Stimulated activated CD4-positive, alpha-beta T cell treated with anti-CD3 and anti-CD28 coated beads, Interleukin-2, amount 100 ng/mL, for 4 hours (primary cell): Measurements from ENCODE around the gene IFI6.
A peak's percentile ranks its signal among the peaks of the same experiment; 100 is the strongest.
"Not testable (repeated sequence)": the region's sequence is repeated elsewhere in the genome, so short reads cannot be mapped to it uniquely, and the experiment has no call there.

Source experiments
- DNase-seq: peaks from one replicate; pipeline ENCODE4 v3.0.0-alpha.2; 2020; ENCODE audit warnings: low read depth

IFI6 gene

DNA sequence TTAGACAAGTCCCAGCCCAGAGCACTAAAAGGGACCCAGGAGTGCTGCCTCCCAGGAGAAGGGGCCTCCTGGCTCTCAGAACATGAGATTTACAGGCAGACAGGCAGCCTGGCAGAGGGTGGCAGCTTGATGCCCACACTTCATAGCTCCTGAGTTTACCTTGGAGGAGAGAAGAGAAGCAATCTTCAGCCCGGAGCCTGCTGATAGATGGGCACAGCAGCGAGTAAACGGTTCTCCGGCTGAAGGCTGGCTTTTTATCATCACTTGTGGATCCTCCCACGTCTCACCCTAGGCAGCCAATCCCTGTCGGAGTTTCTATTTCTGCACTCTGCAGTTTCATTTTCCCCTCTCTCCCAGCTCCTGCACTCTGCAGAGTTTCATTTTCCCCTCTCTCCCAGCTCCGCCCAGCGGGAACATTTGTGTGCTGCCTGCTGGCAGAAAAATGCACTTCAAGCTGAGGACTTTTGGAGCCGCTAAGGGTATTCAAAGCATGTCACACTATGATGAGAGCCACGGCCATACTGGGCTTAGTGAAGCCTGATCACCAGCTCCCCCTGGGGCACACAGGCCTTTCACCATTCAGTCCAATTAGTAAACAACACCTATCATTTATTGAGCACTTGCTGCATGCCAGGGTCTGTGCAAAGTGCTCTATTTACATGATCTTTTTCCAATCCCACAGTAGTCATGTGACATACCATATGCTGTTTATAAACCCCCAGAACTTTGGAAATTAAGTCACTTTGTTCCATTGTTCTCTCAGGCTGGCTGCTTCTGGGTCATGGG, at the start of gene IFI6:
Gene IFI6, minus strand, starts transcription at position 229 of the 786 bp plus-strand sequence. CDS start 2,878 bp downstream, outside the sequence.
- DNase-seq = peak; percentile 79

GRCh38 chr1:27719286-27720251, 47.6 kb upstream of the IFI6 start:
- DNase-seq = no peak

- DNase-seq = no peak
These were observed 44.4 kb upstream of the IFI6 start for GRCh38 chr1:27716262-27716895.

GRCh38 chr1:27713869-27714513, 42.0 kb upstream of the IFI6 start:
- DNase-seq = no peak

DNA sequence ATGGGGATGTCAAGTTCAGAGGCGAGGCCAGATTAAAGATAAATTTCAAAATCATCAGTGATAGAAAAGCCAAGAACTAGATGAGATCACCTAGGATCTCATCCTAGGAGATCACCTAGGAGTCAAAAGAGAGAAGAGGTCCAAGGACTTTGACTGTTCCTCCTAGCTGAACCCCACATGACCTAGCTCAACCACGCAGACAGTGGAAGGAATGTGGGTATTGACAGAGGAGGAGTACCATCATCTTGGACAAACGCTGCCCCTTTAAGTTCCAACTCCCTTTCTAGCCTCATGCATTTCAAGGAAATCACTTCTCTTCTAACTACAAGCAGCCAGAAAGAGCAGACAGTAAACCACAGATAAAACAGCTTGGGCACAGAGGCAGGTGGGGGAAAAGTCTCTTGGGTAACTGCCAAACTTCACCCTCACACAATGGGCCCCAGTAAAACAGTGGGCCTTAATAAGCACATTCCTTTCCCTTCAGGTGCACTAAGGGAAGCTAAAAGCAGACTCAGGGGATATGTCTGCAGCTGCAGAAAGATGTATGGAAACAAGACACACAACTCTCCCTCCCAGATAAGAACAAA, 41.2 kb upstream of the IFI6 start:
- no peak for DNase-seq

- no peak for DNase-seq
These were observed 38.6 kb upstream of the IFI6 start for GRCh38 chr1:27710574-27710973.

DNA sequence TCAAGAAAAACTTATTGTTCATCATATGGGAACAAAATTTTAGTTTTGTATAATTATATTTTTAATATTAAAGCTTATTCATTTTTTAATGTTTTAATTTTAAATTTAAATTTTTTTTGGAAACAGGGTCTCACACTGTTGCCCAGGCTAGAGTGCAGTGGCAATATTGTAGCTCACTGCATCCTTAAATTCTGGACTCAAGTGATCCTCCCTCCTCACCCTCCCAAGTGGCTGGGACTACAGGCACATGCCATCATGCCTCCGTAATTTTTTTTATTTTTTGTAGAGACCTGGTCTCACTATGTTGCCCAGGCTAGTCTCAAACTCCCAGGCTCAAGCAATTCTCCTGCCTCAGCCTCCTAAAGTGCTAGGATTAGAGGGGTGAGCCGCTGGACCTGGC, 33.6 kb upstream of the IFI6 start:
- DNase-seq = no peak

- no peak for DNase-seq
These were observed 33.0 kb upstream of the IFI6 start for GRCh38 chr1:27704958-27705357.

DNA sequence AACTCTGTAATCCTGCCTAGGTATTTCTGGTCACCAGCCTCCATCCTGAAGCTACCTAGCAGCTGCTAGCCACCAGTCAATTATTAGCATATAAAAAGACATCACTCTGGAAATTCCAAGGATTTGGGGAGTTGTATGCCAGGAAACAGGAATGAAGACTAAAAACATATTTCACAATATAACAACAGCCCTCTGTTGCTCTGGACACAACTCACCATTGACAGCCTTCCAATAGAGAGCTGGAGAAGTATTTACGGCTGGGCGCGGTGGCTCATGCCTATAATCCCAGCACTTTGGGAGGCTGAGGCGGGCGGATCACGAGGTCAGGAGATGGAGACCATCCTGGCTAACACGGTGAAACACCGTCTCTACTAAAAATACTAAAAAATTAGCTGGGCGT, 24.8 kb upstream of the IFI6 start:
- DNase-seq = not testable (repeated sequence)

- DNase-seq = no peak
These were observed 18.2 kb upstream of the IFI6 start for GRCh38 chr1:27690183-27690582.

DNA sequence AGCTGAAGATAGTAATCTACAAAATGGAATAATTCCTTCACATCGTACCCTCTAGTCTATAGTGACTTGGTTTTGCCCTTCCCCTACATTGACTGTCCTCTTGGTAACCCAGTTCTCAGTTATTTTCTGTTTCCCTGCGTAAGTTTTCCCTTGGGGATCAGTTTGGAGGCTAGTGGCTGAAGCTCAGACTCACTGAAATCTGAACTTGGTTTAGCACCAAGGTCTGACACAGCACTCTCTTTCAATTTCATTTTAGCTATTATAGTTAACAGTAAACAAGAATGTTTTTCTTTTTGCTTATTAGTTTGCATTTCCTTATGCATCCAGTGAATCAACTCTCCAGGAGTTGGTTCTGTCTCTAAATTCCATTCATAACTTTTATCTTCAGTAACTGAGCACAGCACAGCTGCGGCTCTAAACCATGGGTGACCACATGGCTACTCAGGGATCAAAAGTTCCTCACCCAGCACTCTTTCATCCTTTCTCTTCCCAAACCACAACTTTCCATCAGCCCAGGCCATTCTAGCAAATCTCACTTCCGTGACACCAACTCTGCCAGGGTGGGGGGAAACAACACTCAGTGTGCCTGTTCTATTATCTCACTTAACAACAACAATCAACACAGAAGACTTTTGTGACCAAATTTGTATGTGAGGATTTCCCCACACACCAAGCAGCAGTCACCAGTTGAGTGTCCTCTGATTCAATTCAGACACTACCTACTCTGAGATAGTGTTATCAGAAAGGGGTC, 17.6 kb upstream of the IFI6 start:
- DNase-seq = no peak

- no peak for DNase-seq
These were observed 15.9 kb upstream of the IFI6 start for GRCh38 chr1:27687906-27688305.

- no peak for DNase-seq
These were observed 14.4 kb upstream of the IFI6 start for GRCh38 chr1:27686223-27686990.

DNA sequence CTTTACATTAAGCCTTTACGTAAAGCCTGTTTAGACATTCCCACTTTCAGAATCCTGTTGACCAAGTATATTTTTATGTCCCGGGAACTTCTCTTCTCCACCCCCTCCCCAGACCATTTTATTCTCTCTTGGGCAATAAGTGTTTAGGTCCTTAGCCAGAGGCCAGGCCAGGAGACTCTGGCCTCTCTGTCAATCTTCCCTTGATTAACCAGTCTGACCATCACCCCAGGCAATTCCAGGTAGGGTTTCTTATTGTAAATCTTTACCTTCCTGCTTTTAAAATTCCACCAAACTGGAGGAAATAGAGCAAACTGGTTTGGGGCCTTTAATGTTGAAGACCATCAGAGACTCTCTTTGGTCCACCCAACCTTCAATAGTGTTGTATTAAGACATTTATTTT, 12.2 kb upstream of the IFI6 start:
- DNase-seq = no peak

DNA sequence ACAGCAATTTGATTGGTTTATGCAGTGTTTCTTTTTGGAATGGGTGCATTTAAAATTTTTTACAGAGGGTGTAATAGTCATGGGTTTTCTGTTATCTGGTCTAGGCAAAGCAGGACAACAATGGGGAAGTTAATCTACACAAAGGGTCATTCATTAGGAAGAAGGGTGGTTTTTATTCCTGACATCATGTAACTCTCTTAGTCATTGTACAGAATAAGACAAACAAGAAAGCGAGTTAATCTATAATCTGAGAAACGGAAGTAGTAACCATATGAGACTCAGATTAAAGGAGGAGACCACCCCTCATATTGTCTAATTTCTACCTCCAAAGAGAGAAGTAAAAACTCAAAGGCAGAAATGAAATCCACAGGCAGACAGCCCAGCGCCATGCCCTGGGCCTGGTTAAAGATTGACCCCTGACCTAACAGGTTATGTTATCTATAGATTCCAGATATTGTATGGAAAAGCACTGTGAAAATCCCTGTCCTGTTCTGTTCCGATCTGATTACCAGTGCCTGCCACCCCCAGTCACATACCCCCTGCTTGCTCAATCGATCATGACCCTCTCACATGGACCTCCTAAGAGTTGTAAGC, 10.5 kb upstream of the IFI6 start:
- no peak for DNase-seq

GRCh38 chr1:27681580-27681979, 9.6 kb upstream of the IFI6 start:
- DNase-seq = not testable (repeated sequence)

GRCh38 chr1:27680225-27680791, 8.3 kb upstream of the IFI6 start:
- not testable (repeated sequence) for DNase-seq

DNA sequence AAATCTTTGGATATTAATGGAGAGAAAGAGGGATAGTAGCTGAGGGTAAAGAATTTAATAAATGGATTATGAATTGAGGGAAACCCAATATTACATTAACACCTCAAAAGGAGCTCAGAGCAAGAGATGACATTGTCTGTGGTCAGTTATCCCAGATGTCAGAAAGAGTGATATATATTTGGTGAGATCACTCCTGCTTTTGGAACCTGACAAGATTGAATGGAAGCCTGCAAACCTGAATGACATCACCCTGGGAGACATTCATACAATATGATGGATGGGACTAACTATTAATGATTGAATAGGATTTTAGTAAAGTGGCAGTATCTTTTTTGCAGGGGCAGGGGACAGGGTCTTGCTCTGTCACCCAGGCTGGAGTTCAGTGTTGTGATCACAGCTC, 6.8 kb upstream of the IFI6 start:
- DNase-seq = no peak

DNA sequence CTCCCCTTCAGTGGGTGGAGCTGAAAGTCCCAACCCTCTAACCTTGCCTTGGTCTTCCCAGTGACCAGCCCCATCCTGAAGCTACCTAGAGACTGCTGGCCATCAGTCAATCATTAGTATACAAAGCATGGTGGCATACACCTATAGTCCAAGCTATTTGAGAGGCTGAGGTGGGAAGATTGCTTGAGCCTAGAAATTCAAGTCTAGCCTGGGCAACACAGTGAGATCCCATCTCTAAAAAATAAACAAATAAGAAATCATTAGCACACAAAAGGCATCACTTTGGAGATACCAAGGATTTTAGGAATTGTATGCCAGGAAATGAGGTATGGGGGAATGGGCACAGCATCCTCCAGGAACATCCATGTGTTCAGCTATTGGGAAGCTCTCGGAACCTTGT, 4.4 kb upstream of the IFI6 start:
- no peak for DNase-seq
